GM13977 (cell line): ENCODE measurements around the gene SNX21.

Experiments
- DNase-seq: peaks from one replicate; pipeline ENCODE4 v3.0.0; 2012; ENCODE audit warnings: low spot score
- in situ Hi-C: fragments of 300-500 bp; cut with MboI; formaldehyde crosslinking; loops from one replicate; pipeline ENCODE4 v1.12.0; 2022; ENCODE audit warnings: low sequenced_read_pairs, low pct_unique_long_range_greater_than_20kb, mixed read lengths, inconsistent platforms; ENCODE audit not compliant: unreplicated experiment
- TF ChIP-seq, protein P1 (sequence below): IDR thresholded peaks from 2 replicates; pipeline ENCODE4 v1.5.1; 2012; ENCODE audit warnings: mild to moderate bottlenecking, control low read depth; ENCODE audit not compliant: insufficient read depth; ENCODE audit errors: extremely low read depth, missing control alignments

Gene SNX21

GRCh38 chr20:45840700-45841198 is 7.2 kb downstream of the SNX21 start:
- no peak for DNase-seq
- in situ Hi-C loops, result no loop called here
- TF ChIP-seq, protein P1, sequence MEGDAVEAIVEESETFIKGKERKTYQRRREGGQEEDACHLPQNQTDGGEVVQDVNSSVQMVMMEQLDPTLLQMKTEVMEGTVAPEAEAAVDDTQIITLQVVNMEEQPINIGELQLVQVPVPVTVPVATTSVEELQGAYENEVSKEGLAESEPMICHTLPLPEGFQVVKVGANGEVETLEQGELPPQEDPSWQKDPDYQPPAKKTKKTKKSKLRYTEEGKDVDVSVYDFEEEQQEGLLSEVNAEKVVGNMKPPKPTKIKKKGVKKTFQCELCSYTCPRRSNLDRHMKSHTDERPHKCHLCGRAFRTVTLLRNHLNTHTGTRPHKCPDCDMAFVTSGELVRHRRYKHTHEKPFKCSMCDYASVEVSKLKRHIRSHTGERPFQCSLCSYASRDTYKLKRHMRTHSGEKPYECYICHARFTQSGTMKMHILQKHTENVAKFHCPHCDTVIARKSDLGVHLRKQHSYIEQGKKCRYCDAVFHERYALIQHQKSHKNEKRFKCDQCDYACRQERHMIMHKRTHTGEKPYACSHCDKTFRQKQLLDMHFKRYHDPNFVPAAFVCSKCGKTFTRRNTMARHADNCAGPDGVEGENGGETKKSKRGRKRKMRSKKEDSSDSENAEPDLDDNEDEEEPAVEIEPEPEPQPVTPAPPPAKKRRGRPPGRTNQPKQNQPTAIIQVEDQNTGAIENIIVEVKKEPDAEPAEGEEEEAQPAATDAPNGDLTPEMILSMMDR, result no peak

DNA sequence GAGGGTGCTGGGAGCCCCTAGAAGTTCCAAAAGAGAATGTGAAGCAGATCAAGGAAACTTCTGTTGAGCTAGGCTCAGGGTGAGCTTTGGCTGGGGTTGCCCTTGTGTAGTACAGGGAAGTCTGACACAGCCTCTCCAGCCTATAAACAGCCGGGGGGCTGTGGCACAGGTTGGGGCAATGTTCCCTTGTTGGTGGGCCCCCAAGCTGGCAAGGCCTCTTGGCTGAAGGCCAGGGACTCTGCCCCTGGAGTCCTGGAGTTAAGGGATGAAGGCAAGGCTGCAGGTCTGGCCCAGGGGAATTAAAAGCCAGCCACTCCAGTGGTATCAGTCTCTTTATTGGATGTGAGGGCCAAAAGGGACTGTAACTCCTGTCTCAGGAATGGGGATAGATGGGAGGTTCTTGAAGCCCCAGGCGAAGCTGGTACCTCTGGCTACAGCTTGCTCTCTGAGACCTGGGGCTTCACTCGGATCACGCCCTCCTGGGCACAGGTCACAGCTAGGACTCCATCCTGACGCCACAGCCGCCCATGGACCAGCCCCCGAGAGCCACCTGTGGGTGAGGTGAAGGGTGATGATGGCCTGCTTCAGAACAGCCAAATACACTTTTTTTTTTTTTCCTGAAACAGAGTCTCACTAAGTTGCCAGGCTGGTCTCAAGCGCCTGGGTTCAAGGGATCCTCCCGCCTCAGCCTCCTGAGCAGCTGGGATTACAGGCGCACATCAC is 8.0 kb downstream of the SNX21 start:
- no peak for DNase-seq
- TF ChIP-seq, protein P1, result no peak
- in situ Hi-C loops, result no loop called here

DNA sequence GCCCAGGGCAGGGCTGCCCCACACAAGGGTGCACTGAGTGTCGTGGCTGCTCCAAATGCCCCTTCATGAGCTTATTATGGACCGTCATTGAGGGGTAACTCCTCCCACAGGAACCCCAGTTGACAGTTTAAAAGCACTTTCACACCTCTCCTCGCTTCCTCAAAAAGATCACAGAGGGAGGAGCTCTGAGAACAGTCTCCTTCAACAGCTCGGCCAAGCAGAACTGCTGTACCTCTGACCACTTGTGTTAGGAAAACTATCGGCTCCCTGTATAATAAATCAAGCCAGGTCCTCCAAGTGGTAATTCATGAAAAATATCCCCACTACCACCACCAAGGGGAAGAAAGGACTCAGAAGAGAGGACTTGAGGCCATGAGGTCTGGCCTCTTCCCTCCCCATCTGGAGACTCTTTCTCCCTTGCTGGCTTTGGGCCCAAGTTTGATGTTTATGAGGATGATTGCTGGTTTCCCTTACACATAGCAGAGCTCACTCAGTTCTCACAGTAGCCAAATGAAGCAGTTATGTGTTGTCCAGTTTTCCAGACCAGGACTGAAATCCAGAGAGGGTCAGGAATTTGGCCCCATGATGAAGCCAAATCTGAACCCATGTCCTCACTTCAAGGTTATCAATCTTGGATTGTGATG is 8.7 kb downstream of the SNX21 start:
- in situ Hi-C loops, result no loop called here
- TF ChIP-seq, protein P1, result no peak
- peak; percentile 67 for DNase-seq

GRCh38 chr20:45843506-45843905 is 9.9 kb downstream of the SNX21 start:
- no peak for DNase-seq
- in situ Hi-C loops, result no loop called here
- TF ChIP-seq, protein P1, result no peak

DNA sequence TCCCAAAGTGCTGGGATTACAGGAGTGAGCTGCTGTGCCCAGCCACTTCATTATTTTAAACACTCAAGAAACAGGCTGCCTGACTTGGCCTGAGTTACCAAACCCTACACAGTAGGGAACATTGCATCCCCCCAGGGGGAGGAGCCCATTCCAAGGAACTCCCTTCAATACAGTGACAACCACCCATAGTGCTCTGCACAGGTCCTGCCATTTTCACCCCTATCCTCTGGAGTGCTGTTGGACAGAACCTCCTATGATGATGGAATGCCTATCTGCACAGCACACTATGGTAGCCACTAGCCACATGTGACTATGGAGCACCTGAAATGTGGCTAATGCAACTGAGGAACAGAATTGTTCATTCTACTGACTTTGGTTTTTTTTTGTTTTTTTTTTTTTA is 11.9 kb downstream of the SNX21 start:
- in situ Hi-C loops, result no loop called here
- DNase-seq, result no peak
- TF ChIP-seq, protein P1, result no peak

GRCh38 chr20:45848421-45848820 is 14.8 kb downstream of the SNX21 start:
- in situ Hi-C loops, result no loop called here
- DNase-seq, result no peak
- TF ChIP-seq, protein P1, result no peak
